Adipocyte (in vitro differentiated cells): ENCODE measurements around the gene LIPI.
"Not testable (repeated sequence)": the region's sequence is repeated elsewhere in the genome, so short reads cannot be mapped to it uniquely, and the experiment has no call there.

ENCODE experiments used
- DNase-seq: peaks from one replicate; pipeline ENCODE4 v3.0.0-alpha.2; 2015; ENCODE audit warnings: low read depth
- H3K27me3 ChIP-seq: replicated peaks from 2 replicates; pipeline ENCODE4 v1.7.0; 2013; ENCODE audit warnings: mild to moderate bottlenecking, low read length, moderate library complexity; ENCODE audit not compliant: control insufficient read depth, insufficient read depth
- H3K36me3 ChIP-seq: 2 replicates; pipeline ENCODE4 v1.7.0; 2013; ENCODE audit warnings: low read length, mild to moderate bottlenecking, moderate library complexity; ENCODE audit not compliant: control insufficient read depth, insufficient read depth, severe bottlenecking
- H3K4me1 ChIP-seq: 2 replicates; pipeline ENCODE4 v1.7.0; 2013; ENCODE audit warnings: mild to moderate bottlenecking, low read length, moderate library complexity; ENCODE audit not compliant: control insufficient read depth, insufficient read depth
- H3K4me3 ChIP-seq: 2 replicates; pipeline ENCODE4 v1.7.0; 2013; ENCODE audit warnings: mild to moderate bottlenecking, low read length, moderate library complexity
- H3K9ac ChIP-seq: 2 replicates; pipeline ENCODE4 v1.7.0; 2013; ENCODE audit warnings: mild to moderate bottlenecking, low read length, moderate library complexity
- H3K9me3 ChIP-seq: 2 replicates; pipeline ENCODE4 v1.7.0; 2013; ENCODE audit warnings: mild to moderate bottlenecking, low read length, moderate library complexity; ENCODE audit not compliant: control insufficient read depth

The LIPI gene

GRCh38 chr21:14229399-14229798, 18.6 kb upstream of the LIPI start:
- Histone ChIP-seq H3K36me3 (no peaks in the 10 kb centered on the region), H3K9me3 (no peaks in the 10 kb centered on the region)
- no peak for DNase-seq

GRCh38 chr21:14223365-14223764, 12.6 kb upstream of the LIPI start:
- Histone ChIP-seq H3K36me3 (no peaks in the 10 kb centered on the region), H3K4me1 (no peaks in the 10 kb centered on the region), H3K9me3 (no peaks in the 10 kb centered on the region), H3K27me3 (peaks cover 2% of the 10 kb centered on the region), H3K9ac (no peak overlapping the region), H3K4me3 (no peak overlapping the region)
- DNase-seq, result no peak

More at GRCh38 chr21:14229399-14229798, 18.6 kb upstream of the LIPI start:
- Histone ChIP-seq H3K27me3 (no peaks in the 10 kb centered on the region), H3K9ac (no peak overlapping the region), H3K4me1 (no peaks in the 10 kb centered on the region), H3K4me3 (no peak overlapping the region)

GRCh38 chr21:14215971-14216641, 5.4 kb upstream of the LIPI start, which contains the start of gene RBM11:
Gene RBM11, plus strand, starts transcription at chr21:14216157. Its CDS starts 30 bp downstream, at chr21:14216187.
- DNase-seq, result peak; percentile 48
- no peaks in the 10 kb centered on the region for H3K36me3 ChIP-seq
- peak within 1 kb of the TSS; percentile 79 for H3K4me3 ChIP-seq
- H3K4me1 ChIP-seq, result peaks cover 8% of the 10 kb centered on the region
- H3K9me3 ChIP-seq, result no peaks in the 10 kb centered on the region
- H3K27me3 ChIP-seq, result peaks cover 9% of the 10 kb centered on the region
- peak within 1 kb of the TSS; percentile 42 for H3K9ac ChIP-seq

- no peak overlapping the region for H3K4me3 ChIP-seq
- no peaks in the 10 kb centered on the region for H3K36me3 ChIP-seq
- peaks cover 9% of the 10 kb centered on the region for H3K27me3 ChIP-seq
- H3K9ac ChIP-seq, result no peak overlapping the region
- H3K4me1 ChIP-seq, result peaks cover 8% of the 10 kb centered on the region
- H3K9me3 ChIP-seq, result no peaks in the 10 kb centered on the region
- no peak for DNase-seq
Measured at GRCh38 chr21:14213164-14213563, 2.4 kb upstream of the LIPI start.

- H3K9me3 ChIP-seq, result no peaks in the 10 kb centered on the region
- no peak overlapping the region for H3K4me3 ChIP-seq
- H3K4me1 ChIP-seq, result no peaks in the 10 kb centered on the region
- H3K36me3 ChIP-seq, result no peaks in the 10 kb centered on the region
- no peak overlapping the region for H3K9ac ChIP-seq
- no peak for DNase-seq
- no peaks in the 10 kb centered on the region for H3K27me3 ChIP-seq
Measured at GRCh38 chr21:14206222-14206621, 4.5 kb downstream of the LIPI start.

GRCh38 chr21:14166463-14167223, 44.1 kb downstream of the LIPI start:
- H3K36me3 ChIP-seq, result not testable (repeated sequence)

GRCh38 chr21:14143999-14144398, 66.8 kb downstream of the LIPI start:
- Histone ChIP-seq H3K36me3 (no peaks in the 10 kb centered on the region), H3K9me3 (no peaks in the 10 kb centered on the region), H3K4me3 (no peak overlapping the region), H3K4me1 (no peaks in the 10 kb centered on the region), H3K9ac (no peak overlapping the region), H3K27me3 (no peaks in the 10 kb centered on the region)
- DNase-seq, result no peak

More at GRCh38 chr21:14166463-14167223, 44.1 kb downstream of the LIPI start:
- not testable (repeated sequence) for H3K9me3 ChIP-seq, H3K4me3 ChIP-seq, H3K27me3 ChIP-seq, H3K9ac ChIP-seq, DNase-seq, H3K4me1 ChIP-seq

- Histone ChIP-seq H3K36me3 (no peaks in the 10 kb centered on the region), H3K4me1 (no peaks in the 10 kb centered on the region), H3K9ac (no peak overlapping the region), H3K9me3 (peaks cover 3% of the 10 kb centered on the region), H3K27me3 (no peaks in the 10 kb centered on the region), H3K4me3 (no peak overlapping the region)
- no peak for DNase-seq
Measured at GRCh38 chr21:14124266-14124665, 86.5 kb downstream of the LIPI start.

GRCh38 chr21:14121719-14122118, 89.0 kb downstream of the LIPI start:
- DNase-seq, result no peak
- H3K9me3 ChIP-seq, result peaks cover 3% of the 10 kb centered on the region
- no peaks in the 10 kb centered on the region for H3K4me1 ChIP-seq
- no peak overlapping the region for H3K9ac ChIP-seq
- H3K4me3 ChIP-seq, result no peak overlapping the region
- H3K36me3 ChIP-seq, result no peaks in the 10 kb centered on the region
- H3K27me3 ChIP-seq, result no peaks in the 10 kb centered on the region

- H3K4me1 ChIP-seq, result no peaks in the 10 kb centered on the region
- no peak overlapping the region for H3K4me3 ChIP-seq
- peak; percentile 22 for DNase-seq
- H3K36me3 ChIP-seq, result no peaks in the 10 kb centered on the region
- no peak overlapping the region for H3K9ac ChIP-seq
- no peaks in the 10 kb centered on the region for H3K27me3 ChIP-seq
- peaks cover 3% of the 10 kb centered on the region for H3K9me3 ChIP-seq
Measured at GRCh38 chr21:14120091-14120734, 90.5 kb downstream of the LIPI start.

- Histone ChIP-seq H3K9me3 (peaks cover 3% of the 10 kb centered on the region), H3K4me3 (no peak overlapping the region), H3K36me3 (no peaks in the 10 kb centered on the region), H3K9ac (no peak overlapping the region), H3K4me1 (no peaks in the 10 kb centered on the region), H3K27me3 (no peaks in the 10 kb centered on the region)
- DNase-seq, result peak; percentile 22
Measured at GRCh38 chr21:14119038-14119437, 91.7 kb downstream of the LIPI start.
